ENCODE measurements around the gene CXCL5.

CXCL5 gene

DNA sequence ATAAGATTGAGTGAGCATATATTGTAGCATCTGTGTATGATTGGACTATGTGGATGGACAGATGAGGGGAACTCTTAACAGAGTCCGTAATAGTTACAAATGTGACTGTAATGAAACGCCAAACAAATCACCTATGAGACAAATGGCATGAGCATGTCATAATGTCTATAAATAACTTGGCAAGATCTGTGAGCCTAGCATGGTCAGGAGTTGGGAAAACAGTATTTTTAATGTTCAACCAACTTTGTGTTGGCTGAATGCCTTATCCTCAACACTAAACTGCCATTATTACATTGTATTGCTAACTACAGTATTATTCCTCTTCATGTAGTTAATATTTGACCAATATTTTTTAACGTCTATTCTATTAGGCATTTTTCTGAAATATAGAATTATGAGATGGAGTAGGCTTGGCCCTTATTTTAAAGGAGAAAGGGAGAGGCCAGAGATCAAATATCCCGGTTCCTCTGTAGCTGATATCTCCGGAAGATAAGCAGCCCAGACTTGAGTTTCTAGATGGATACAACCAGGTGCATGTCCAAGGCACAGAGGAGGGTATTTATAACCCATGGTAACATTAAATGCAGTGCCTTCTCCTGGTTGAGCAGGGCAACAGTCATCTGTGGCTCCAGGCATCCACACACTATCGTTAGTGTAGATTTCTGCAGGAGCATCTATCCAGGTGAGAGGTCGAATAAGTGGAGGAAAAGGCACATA is 49.3 kb downstream of the CXCL5 start:
- TF ChIP-seq FOXP2 (optimal IDR thresholded peaks at IDR 0.05; ENCODE audit: borderline replicate concordance, extremely low read depth, extremely low read length, insufficient read depth) (no peak), TAF1 (IDR thresholded peaks at IDR 0.05; ENCODE audit: borderline replicate concordance, insufficient read depth, low read length) (no peak), POLR2AphosphoS5 (IDR thresholded peaks at IDR 0.05; ENCODE audit: low read depth, low read length) (no peak), SIN3A (IDR thresholded peaks at IDR 0.05; ENCODE audit: borderline replicate concordance, insufficient read depth, low read length) (no peak)
- TF ChIP-seq, protein P1, sequence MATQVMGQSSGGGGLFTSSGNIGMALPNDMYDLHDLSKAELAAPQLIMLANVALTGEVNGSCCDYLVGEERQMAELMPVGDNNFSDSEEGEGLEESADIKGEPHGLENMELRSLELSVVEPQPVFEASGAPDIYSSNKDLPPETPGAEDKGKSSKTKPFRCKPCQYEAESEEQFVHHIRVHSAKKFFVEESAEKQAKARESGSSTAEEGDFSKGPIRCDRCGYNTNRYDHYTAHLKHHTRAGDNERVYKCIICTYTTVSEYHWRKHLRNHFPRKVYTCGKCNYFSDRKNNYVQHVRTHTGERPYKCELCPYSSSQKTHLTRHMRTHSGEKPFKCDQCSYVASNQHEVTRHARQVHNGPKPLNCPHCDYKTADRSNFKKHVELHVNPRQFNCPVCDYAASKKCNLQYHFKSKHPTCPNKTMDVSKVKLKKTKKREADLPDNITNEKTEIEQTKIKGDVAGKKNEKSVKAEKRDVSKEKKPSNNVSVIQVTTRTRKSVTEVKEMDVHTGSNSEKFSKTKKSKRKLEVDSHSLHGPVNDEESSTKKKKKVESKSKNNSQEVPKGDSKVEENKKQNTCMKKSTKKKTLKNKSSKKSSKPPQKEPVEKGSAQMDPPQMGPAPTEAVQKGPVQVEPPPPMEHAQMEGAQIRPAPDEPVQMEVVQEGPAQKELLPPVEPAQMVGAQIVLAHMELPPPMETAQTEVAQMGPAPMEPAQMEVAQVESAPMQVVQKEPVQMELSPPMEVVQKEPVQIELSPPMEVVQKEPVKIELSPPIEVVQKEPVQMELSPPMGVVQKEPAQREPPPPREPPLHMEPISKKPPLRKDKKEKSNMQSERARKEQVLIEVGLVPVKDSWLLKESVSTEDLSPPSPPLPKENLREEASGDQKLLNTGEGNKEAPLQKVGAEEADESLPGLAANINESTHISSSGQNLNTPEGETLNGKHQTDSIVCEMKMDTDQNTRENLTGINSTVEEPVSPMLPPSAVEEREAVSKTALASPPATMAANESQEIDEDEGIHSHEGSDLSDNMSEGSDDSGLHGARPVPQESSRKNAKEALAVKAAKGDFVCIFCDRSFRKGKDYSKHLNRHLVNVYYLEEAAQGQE (IDR thresholded peaks at IDR 0.05; ENCODE audit: insufficient read depth in 1 of 2, low read depth in 2 of 2, low read length in 2 of 2) = no peak

- TF ChIP-seq SIN3A (IDR thresholded peaks at IDR 0.05; ENCODE audit: borderline replicate concordance, insufficient read depth, low read length) (no peak), TAF1 (IDR thresholded peaks at IDR 0.05; ENCODE audit: borderline replicate concordance, insufficient read depth, low read length) (no peak), FOXP2 (optimal IDR thresholded peaks at IDR 0.05; ENCODE audit: borderline replicate concordance, extremely low read depth, extremely low read length, insufficient read depth) (no peak), POLR2AphosphoS5 (IDR thresholded peaks at IDR 0.05; ENCODE audit: low read depth, low read length) (no peak)
- TF ChIP-seq, protein P1 (IDR thresholded peaks at IDR 0.05; ENCODE audit: insufficient read depth in 1 of 2, low read depth in 2 of 2, low read length in 2 of 2) = no peak
Measured at GRCh38 chr4:73948291-73948690, 50.2 kb downstream of the CXCL5 start.

- TF ChIP-seq TAF1 (IDR thresholded peaks at IDR 0.05; ENCODE audit: borderline replicate concordance, insufficient read depth, low read length) (no peak), SIN3A (IDR thresholded peaks at IDR 0.05; ENCODE audit: borderline replicate concordance, insufficient read depth, low read length) (no peak), POLR2AphosphoS5 (IDR thresholded peaks at IDR 0.05; ENCODE audit: low read depth, low read length) (no peak), FOXP2 (optimal IDR thresholded peaks at IDR 0.05; ENCODE audit: borderline replicate concordance, extremely low read depth, extremely low read length, insufficient read depth) (no peak)
- TF ChIP-seq, protein P1 (IDR thresholded peaks at IDR 0.05; ENCODE audit: insufficient read depth in 1 of 2, low read depth in 2 of 2, low read length in 2 of 2) = no peak
Measured at GRCh38 chr4:73947239-73947985, 51.1 kb downstream of the CXCL5 start.

- no peak for TF ChIP-seq POLR2AphosphoS5 (IDR thresholded peaks at IDR 0.05; ENCODE audit: low read depth, low read length)
- no peak for TF ChIP-seq TAF1 (IDR thresholded peaks at IDR 0.05; ENCODE audit: borderline replicate concordance, insufficient read depth, low read length)
- no peak for TF ChIP-seq FOXP2 (optimal IDR thresholded peaks at IDR 0.05; ENCODE audit: borderline replicate concordance, extremely low read depth, extremely low read length, insufficient read depth)
Measured at GRCh38 chr4:73945674-73946449, 52.6 kb downstream of the CXCL5 start.
